Pancreas (tissue), 10 donors: ENCODE results near the gene SAMM50. TPM values are rescaled to one million over a fixed set of nuclear protein-coding genes. Genes with fewer than 3 reads are reported as not detected.
A peak's percentile ranks its signal among the peaks of the same experiment; 100 is the strongest.

ENCODE experiments used
- ATAC-seq, 4 donors: fragments of 200-7000 bp; cut with Tn5 transposase; one replicate each; pipeline versions ENCODE4 v1.8.0 to v1.9.1; 2020; ENCODE audit warnings: mild to moderate bottlenecking in 4 of 4, moderate library complexity in 4 of 4
- DNase-seq, 6 donors: peaks; one replicate each; pipeline ENCODE4 v3.0.0-alpha.2; 2020
- FAIRE-seq: peaks from 2 replicates; lab custom pipeline; 2012; peaks lifted over from hg19 to GRCh38; lab: Jason Lieb, UNC
- H3K27ac ChIP-seq, 4 donors: fragments of 200-600 bp; sonication (generic); 1 replicate in 3 of 4; 2 replicates in 1 of 4; pipeline versions ENCODE4 v1.5.0 to v1.8.0; 2020
- H3K27me3 ChIP-seq, 4 donors: fragments of 200-600 bp; one replicate each; pipeline ENCODE4 v1.8.0; 2021
- H3K36me3 ChIP-seq, 3 donors: fragments of 200-600 bp; sonication (generic) in 1 of 3; one replicate each; pipeline versions ENCODE4 v1.5.0 to v1.8.0; 2020 to 2021
- H3K4me1 ChIP-seq, 3 donors: fragments of 200-600 bp; one replicate each; pipeline ENCODE4 v1.8.0; 2021
- H3K4me3 ChIP-seq, 4 donors: fragments of 200-600 bp; sonication (generic) in 2 of 4; one replicate each; pipeline versions ENCODE4 v1.5.0 to v1.8.0; 2020 to 2021
- H3K9me3 ChIP-seq, 4 donors: fragments of 200-600 bp; one replicate each; pipeline ENCODE4 v1.8.0; 2021
- CTCF ChIP-seq, 4 donors: fragments of 200-600 bp; sonication (generic) in 3 of 4; IDR thresholded peaks; one replicate each; pipeline versions ENCODE4 v1.5.0 to v1.8.0; 2021; ENCODE audit warnings: antibody characterized with exemption in 4 of 4
- WGBS, 2 donors: extraction: QIAGEN DNeasy Blood & Tissue Kit; methylation state at CpG; one replicate each; pipeline ENCODE4 v1.1.7; 2013; 5-methylcytosine and 5-hydroxymethylcytosine counted together
- intact Hi-C, 3 donors: fragments of 100-400 bp; cut with DNase I; formaldehyde crosslinking; loops; one replicate each; pipeline versions ENCODE4 v1.11.1 to v1.14.2; 2022
- polyA plus RNA-seq, 2 donors: library from polyadenylated mRNA; stranded (reverse); fragments of 200-250 nt; gene quantifications; one replicate each; pipeline ENCODE4 v1.2.3, GENCODE V29; 2013
- total RNA-seq, 6 donors: library from RNA; stranded (reverse); fragmentation: NEBNext Ultra II Directional in 4 of 6; extraction: Animal tissue kit (Norgen Biotek cat#: 25700) in 4 of 6; gene quantifications; one replicate each; pipeline versions ENCODE4 v1.2.1 to v1.2.4, GENCODE V29; 2021 to 2023
- donor health status: healthy with polysubstance abuse.
- donor health status: DM: no; HTN: no; CAD: no; lungs with moderate emphysema.
- donor health status: DM: no; HTN: no; CAD: no.
- donor health status: control.
- donor health status: control.
- donor health status: Bipolar disorder and iron deficiency.
- donor health status: DM: yes; HTN: yes; CAD: no.
- donor health status: DM: no; HTN: no; CAD: no.
- donor health status: DM: no; HTN: no; CAD: no.
- donor health status: DM: yes; HTN: yes; CAD: no.

Gene SAMM50
- total and polyA plus RNA-seq, 8 donors: 9.1 to 24.4 (median 17.5) TPM

- 2% methylated on average over 58 to 82 of the region's 83 CpGs for WGBS, 2 donors
- Histone ChIP-seq H3K27ac (peak within 1 kb of the TSS in 3 of 4 donors; percentile 42 to 71 (median 50)), H3K9me3 (no peaks in the 10 kb centered on the region), H3K27me3 (no peaks in the 10 kb centered on the region), H3K36me3 (no peaks in the 10 kb centered on the region), H3K4me1 (peaks cover 0 to 3% (median 0%) of the 10 kb centered on the region in 3 donors), H3K4me3 (peak within 1 kb of the TSS; percentile 40 to 55 (median 44))
- ATAC-seq: peak in 3 of 4 donors; percentile 8 to 67 (median 44)
- no peak for FAIRE-seq
- intact Hi-C loops: no loop called here
- TF ChIP-seq CTCF (IDR thresholded peaks at IDR 0.05): no peak
- DNase-seq: peak; percentile 13 to 72 (median 28)
These were observed 69.2 kb downstream of the SAMM50 start, which contains the start of gene PARVB for GRCh38 chr22:44024288-44024921. PARVB (plus strand) TSS chr22:44024302; CDS start chr22:44024340, 38 bp downstream.

- Histone ChIP-seq H3K36me3 (no peaks in the 10 kb centered on the region), H3K9me3 (no peaks in the 10 kb centered on the region), H3K4me3 (peak overlapping the region in 1 of 4 donors; percentile 55), H3K4me1 (peaks cover 0 to 3% (median 0%) of the 10 kb centered on the region in 3 donors), H3K27me3 (no peaks in the 10 kb centered on the region), H3K27ac (peak overlapping the region in 2 of 4 donors; percentile 50 to 71)
- ATAC-seq: peak in 2 of 4 donors; percentile 29 to 34
- TF ChIP-seq CTCF (IDR thresholded peaks at IDR 0.05): no peak
- intact Hi-C loops: no loop called here
- FAIRE-seq: no peak
- WGBS, 2 donors: 90 to 92% methylated on average over 26 of the region's 26 CpGs
- peak in 1 of 6 donors; percentile 37 for DNase-seq
These were observed 70.2 kb downstream of the SAMM50 start for GRCh38 chr22:44025171-44026065.

GRCh38 chr22:44026066-44026629, 70.9 kb downstream of the SAMM50 start:
- H3K27ac ChIP-seq: peak overlapping the region in 3 of 4 donors; percentile 28 to 71 (median 50)
- DNase-seq (no peak), ATAC-seq (no peak), FAIRE-seq (no peak)
- no peak for TF ChIP-seq CTCF (IDR thresholded peaks at IDR 0.05)
- H3K9me3 ChIP-seq: no peaks in the 10 kb centered on the region
- H3K4me1 ChIP-seq: peaks cover 0 to 3% (median 0%) of the 10 kb centered on the region in 3 donors
- H3K27me3 ChIP-seq: no peaks in the 10 kb centered on the region
- H3K4me3 ChIP-seq: no peak overlapping the region
- WGBS, 2 donors: 84 to 88% methylated on average over 17 of the region's 17 CpGs
- H3K36me3 ChIP-seq: no peaks in the 10 kb centered on the region
- intact Hi-C loops: no loop called here

- intact Hi-C loops: no loop called here
- 75 to 78% methylated on average over 28 of the region's 28 CpGs for WGBS, 2 donors
These were observed 71.6 kb downstream of the SAMM50 start for GRCh38 chr22:44026630-44027511.

More at GRCh38 chr22:44026630-44027511, 71.6 kb downstream of the SAMM50 start:
- ATAC-seq (peak in 3 of 4 donors; percentile 17 to 65 (median 52)), DNase-seq (peak in 3 of 6 donors; percentile 9 to 70 (median 68)), FAIRE-seq (no peak)
- H3K27me3 ChIP-seq: no peaks in the 10 kb centered on the region
- no peaks in the 10 kb centered on the region for H3K9me3 ChIP-seq
- no peaks in the 10 kb centered on the region for H3K36me3 ChIP-seq
- peaks cover 0 to 3% (median 0%) of the 10 kb centered on the region in 3 donors for H3K4me1 ChIP-seq
- no peak overlapping the region for H3K4me3 ChIP-seq
- peak overlapping the region in 3 of 4 donors; percentile 28 to 71 (median 50) for H3K27ac ChIP-seq
- no peak for TF ChIP-seq CTCF (IDR thresholded peaks at IDR 0.05)
